SK-N-SH (cell line): ENCODE data around the gene TFAP2D.

Experiments used
- ELF1 ChIP-seq: IDR thresholded peaks from 2 replicates; pipeline ENCODE4 v1.4.0; 2012
- EZH2phosphoT487 ChIP-seq: fragments of 200-600 bp; sonication (generic); IDR thresholded peaks from 2 replicates; pipeline ENCODE4 v1.6.1; 2017; ENCODE audit warnings: low read depth, mixed run types, mild to moderate bottlenecking, antibody characterized with exemption, moderate library complexity, borderline replicate concordance
- FOXJ3 ChIP-seq: sonication (generic); formaldehyde crosslinking; IDR thresholded peaks from 2 replicates; pipeline ENCODE4 v1.5.1; 2020; ENCODE audit warnings: mild to moderate bottlenecking, missing genetic modification reagents
- FOXM1 ChIP-seq: IDR thresholded peaks from 2 replicates; pipeline ENCODE4 v1.4.0; 2012; ENCODE audit warnings: low read depth, mild to moderate bottlenecking
- POLR2AphosphoS5 ChIP-seq: IDR thresholded peaks from 2 replicates; pipeline ENCODE4 v1.6.1; 2012; ENCODE audit warnings: low read depth, low read length
- RAD21 ChIP-seq: IDR thresholded peaks from 2 replicates; pipeline ENCODE4 v1.6.1; 2012; ENCODE audit warnings: mild to moderate bottlenecking, low read length
- YY1 ChIP-seq: IDR thresholded peaks from 2 replicates; pipeline ENCODE4 v1.4.0; 2012; ENCODE audit warnings: low read depth, mild to moderate bottlenecking
- TF ChIP-seq, protein P1 (sequence below): fragments of 200-600 bp; sonication (generic); IDR thresholded peaks from 2 replicates; pipeline ENCODE4 v1.6.1; 2017; ENCODE audit warnings: antibody characterized with exemption, mild to moderate bottlenecking, moderate library complexity
- TF ChIP-seq, protein P2 (sequence below): IDR thresholded peaks from 2 replicates; pipeline ENCODE4 v1.6.1; 2012; ENCODE audit warnings: mild to moderate bottlenecking, low read depth, low read length, moderate library complexity
- TF ChIP-seq, protein P3 (sequence below): fragments of 150-350 bp; IDR thresholded peaks from 2 replicates; pipeline ENCODE4 v1.6.1; 2017; ENCODE audit warnings: antibody characterized with exemption, low read length, low read depth, borderline replicate concordance
- TF ChIP-seq, protein P4 (sequence below): IDR thresholded peaks from 2 replicates; pipeline ENCODE4; 2012

DNA sequence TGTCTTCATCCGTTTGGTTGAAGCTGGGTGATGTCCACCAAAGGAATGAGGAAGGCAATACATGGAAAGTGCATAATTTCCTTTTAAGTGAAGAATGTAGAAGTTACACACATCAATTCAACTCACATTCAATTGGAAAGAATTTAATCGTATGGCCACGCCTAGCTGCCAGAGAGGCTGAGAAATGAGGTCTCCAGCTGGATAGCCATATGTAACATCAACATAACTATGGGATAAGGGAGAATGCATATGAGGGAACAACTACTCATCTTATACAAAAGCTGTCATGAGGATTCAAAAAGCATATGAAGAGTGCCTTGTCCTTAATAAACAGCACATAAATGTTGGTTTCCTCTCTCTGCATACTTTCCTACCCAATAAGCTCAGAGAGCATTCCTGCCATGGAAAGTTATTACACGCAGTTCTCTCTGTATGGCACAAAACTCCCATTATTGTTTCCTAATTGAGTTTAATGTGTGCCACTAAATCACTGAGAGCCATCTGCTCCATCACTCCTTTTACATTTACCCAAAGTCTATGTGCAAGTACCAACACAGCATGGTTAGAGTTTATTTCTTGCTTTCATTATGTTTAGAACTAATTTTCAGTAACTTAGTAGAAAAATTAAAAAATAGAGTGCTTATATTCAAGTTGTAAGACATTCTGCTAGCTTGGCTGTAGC lies 21.4 kb upstream of the TFAP2D start:
- TF ChIP-seq FOXM1 (no peak), FOXJ3 (CRISPR knock-in tag) (no peak), YY1 (no peak), EZH2phosphoT487 (no peak), POLR2AphosphoS5 (no peak), ELF1 (no peak), RAD21 (no peak)
- TF ChIP-seq, protein P1, sequence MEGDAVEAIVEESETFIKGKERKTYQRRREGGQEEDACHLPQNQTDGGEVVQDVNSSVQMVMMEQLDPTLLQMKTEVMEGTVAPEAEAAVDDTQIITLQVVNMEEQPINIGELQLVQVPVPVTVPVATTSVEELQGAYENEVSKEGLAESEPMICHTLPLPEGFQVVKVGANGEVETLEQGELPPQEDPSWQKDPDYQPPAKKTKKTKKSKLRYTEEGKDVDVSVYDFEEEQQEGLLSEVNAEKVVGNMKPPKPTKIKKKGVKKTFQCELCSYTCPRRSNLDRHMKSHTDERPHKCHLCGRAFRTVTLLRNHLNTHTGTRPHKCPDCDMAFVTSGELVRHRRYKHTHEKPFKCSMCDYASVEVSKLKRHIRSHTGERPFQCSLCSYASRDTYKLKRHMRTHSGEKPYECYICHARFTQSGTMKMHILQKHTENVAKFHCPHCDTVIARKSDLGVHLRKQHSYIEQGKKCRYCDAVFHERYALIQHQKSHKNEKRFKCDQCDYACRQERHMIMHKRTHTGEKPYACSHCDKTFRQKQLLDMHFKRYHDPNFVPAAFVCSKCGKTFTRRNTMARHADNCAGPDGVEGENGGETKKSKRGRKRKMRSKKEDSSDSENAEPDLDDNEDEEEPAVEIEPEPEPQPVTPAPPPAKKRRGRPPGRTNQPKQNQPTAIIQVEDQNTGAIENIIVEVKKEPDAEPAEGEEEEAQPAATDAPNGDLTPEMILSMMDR = no peak
- TF ChIP-seq, protein P2, sequence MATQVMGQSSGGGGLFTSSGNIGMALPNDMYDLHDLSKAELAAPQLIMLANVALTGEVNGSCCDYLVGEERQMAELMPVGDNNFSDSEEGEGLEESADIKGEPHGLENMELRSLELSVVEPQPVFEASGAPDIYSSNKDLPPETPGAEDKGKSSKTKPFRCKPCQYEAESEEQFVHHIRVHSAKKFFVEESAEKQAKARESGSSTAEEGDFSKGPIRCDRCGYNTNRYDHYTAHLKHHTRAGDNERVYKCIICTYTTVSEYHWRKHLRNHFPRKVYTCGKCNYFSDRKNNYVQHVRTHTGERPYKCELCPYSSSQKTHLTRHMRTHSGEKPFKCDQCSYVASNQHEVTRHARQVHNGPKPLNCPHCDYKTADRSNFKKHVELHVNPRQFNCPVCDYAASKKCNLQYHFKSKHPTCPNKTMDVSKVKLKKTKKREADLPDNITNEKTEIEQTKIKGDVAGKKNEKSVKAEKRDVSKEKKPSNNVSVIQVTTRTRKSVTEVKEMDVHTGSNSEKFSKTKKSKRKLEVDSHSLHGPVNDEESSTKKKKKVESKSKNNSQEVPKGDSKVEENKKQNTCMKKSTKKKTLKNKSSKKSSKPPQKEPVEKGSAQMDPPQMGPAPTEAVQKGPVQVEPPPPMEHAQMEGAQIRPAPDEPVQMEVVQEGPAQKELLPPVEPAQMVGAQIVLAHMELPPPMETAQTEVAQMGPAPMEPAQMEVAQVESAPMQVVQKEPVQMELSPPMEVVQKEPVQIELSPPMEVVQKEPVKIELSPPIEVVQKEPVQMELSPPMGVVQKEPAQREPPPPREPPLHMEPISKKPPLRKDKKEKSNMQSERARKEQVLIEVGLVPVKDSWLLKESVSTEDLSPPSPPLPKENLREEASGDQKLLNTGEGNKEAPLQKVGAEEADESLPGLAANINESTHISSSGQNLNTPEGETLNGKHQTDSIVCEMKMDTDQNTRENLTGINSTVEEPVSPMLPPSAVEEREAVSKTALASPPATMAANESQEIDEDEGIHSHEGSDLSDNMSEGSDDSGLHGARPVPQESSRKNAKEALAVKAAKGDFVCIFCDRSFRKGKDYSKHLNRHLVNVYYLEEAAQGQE = no peak
- TF ChIP-seq, protein P3, sequence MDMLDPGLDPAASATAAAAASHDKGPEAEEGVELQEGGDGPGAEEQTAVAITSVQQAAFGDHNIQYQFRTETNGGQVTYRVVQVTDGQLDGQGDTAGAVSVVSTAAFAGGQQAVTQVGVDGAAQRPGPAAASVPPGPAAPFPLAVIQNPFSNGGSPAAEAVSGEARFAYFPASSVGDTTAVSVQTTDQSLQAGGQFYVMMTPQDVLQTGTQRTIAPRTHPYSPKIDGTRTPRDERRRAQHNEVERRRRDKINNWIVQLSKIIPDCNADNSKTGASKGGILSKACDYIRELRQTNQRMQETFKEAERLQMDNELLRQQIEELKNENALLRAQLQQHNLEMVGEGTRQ = no peak
- TF ChIP-seq, protein P4, sequence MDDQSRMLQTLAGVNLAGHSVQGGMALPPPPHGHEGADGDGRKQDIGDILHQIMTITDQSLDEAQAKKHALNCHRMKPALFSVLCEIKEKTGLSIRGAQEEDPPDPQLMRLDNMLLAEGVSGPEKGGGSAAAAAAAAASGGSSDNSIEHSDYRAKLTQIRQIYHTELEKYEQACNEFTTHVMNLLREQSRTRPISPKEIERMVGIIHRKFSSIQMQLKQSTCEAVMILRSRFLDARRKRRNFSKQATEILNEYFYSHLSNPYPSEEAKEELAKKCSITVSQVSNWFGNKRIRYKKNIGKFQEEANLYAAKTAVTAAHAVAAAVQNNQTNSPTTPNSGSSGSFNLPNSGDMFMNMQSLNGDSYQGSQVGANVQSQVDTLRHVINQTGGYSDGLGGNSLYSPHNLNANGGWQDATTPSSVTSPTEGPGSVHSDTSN = no peak
